ELF-1 (cell line): ENCODE data around the gene MAGEL2.
"Not testable (repeated sequence)": the region's sequence is repeated elsewhere in the genome, so short reads cannot be mapped to it uniquely, and the experiment has no call there.

ENCODE experiments used
- DNase-seq: peaks from one replicate; pipeline ENCODE4 v3.0.0-alpha.2; 2016; ENCODE audit warnings: low read depth, low spot score

Gene MAGEL2

GRCh38 chr15:23606226-23606625 lies 41.4 kb downstream of the MAGEL2 start:
- no peak for DNase-seq

GRCh38 chr15:23602124-23602523 lies 45.5 kb downstream of the MAGEL2 start:
- DNase-seq = no peak

DNA sequence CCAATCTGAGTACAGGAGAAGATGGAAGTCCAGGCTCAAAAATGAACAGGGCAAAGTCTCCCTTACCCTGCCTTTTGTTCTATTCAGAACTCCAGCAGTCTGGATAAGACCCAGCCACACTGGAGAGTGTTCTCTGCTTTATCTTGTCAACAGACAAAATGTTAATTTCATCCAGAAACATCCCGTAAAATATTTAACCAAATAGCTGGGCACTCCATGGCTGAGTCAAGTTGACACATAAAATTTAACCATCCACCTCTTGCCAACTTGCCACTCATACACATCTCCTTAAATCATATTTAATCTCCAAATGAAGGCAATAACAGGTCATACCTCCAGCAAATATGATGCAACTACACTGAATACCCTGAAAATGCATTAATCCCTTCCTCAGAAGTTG lies 48.6 kb downstream of the MAGEL2 start:
- DNase-seq = no peak

DNA sequence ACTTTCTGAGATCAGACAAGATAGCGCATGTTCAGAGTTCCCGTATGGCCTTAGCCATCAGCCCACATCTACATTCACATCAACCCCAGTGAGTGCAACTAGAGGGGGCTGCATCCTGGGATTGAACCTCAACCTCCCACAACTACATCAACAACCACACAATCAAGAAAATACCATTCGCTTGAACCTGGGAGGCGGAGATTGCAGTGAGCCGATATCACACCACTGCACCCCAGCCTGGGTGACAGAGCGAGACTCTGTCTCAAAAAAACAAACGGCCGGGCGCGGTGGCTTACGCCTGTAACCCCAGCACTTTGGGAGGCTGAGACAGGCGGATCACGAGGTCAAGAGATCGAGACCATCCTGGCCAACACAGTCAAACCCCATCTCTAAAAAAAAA lies 50.4 kb downstream of the MAGEL2 start:
- DNase-seq = not testable (repeated sequence)

- DNase-seq = no peak
Measured at GRCh38 chr15:23596736-23597135, 50.9 kb downstream of the MAGEL2 start.

DNA sequence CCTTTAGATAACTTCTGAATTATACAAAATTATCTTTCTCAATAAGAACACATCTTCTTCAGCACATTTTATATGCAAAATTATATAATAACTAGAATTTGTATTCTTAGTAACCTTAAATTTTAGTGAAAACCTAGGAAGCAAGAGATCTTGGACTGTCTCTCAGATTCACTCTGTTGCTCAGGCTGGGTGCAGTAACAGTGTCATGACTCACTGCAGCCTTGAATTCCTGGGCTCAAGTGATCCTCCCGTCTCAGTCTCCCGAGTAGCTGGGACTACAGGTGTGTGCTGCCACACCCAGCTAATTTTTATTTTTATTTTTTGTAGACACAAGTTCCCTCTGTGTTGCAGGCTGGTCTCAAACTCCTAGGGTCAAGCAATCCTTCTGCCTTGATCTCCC lies 52.3 kb downstream of the MAGEL2 start:
- DNase-seq = no peak

- no peak for DNase-seq
Measured at GRCh38 chr15:23594252-23594770, 53.4 kb downstream of the MAGEL2 start.
